Left lobe of liver (tissue), 2 donors: Measurements from ENCODE around the gene EPHA4. TPM values are rescaled to one million over a fixed set of nuclear protein-coding genes. Genes with fewer than 3 reads are reported as not detected.

Experiments
- ATAC-seq: fragments of 200-7000 bp; cut with Tn5 transposase; one replicate; pipeline ENCODE4 v1.9.1; 2020; ENCODE audit warnings: mild to moderate bottlenecking, moderate library complexity
- DNase-seq: peaks from one replicate; pipeline ENCODE4 v3.0.0-alpha.2; 2020; ENCODE audit warnings: low spot score
- total RNA-seq: library from RNA; stranded (reverse); gene quantifications from one replicate; pipeline ENCODE4 v1.2.1, GENCODE V29; 2021
- donor health status: DM: no; HTN: no; CAD: no; lungs with moderate emphysema.
- donor health status: DM: no; HTN: yes; CAD: no.

Gene EPHA4
- total RNA-seq, 1 donor from 2014 or later, result 1.7 TPM

GRCh38 chr2:221506469-221506868, 65.6 kb downstream of the EPHA4 start:
- ATAC-seq (no peak), DNase-seq (no peak)

DNA sequence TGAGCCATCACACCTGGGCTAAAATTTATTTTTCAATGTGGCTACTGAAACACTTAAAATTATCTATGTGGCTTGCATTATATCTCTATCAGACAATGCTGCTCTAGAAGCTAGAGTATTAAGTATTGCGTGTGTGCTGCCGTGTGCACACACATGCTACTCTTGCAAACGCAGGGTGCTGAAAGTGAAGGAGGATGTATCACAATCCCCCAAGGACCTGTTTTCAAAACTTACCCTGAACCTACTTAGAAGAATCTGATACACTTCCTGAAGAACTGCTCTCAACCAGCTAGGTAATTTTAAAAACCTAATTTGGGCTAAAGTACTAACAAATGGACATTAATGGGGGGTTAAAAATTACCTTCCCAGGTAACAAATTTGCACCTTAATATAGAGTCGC, 66.5 kb downstream of the EPHA4 start:
- ATAC-seq, result no peak
- DNase-seq, result no peak

DNA sequence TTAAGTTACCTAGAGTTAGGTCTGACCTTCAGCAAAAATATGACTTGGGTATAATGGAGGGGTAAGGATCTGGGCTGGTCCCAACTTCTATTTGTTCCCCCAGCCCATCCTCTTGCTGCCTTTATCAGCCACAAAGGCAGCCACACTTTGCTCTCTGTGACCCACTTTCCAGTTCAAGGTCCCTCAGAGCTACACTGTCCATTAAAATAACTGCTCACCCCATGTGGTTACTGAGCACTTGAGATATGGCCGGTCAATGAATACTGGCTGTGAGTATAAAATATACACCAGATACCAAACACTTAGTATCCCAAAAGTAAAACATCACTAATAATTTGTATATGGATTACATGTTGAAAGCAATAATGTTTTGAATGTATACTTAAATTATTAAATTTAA, 67.2 kb downstream of the EPHA4 start:
- ATAC-seq (no peak), DNase-seq (no peak)

- no peak for ATAC-seq
These were observed 68.1 kb downstream of the EPHA4 start for GRCh38 chr2:221503965-221504364.

GRCh38 chr2:221502270-221503010, 69.7 kb downstream of the EPHA4 start:
- ATAC-seq (no peak), DNase-seq (no peak)

More at GRCh38 chr2:221503965-221504364, 68.1 kb downstream of the EPHA4 start:
- DNase-seq, result no peak

DNA sequence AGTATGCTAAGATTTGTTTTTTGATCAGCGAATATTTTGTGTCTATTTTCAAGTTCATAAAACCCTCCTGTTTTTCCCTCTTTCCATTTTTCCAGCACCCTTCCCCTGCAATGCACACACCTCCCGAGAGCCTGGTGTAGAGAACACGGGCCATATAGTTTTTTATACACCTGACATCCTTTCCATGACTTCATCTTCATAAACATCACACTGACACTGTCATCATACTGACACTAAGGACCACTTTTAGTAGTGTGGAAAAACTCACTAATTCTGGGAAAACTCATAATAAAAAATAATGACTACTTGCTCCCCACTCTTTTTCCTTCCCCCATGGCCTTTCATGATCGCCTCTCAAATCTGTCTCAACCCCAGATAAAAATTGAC, 70.2 kb downstream of the EPHA4 start:
- DNase-seq, result no peak
- no peak for ATAC-seq

GRCh38 chr2:221501210-221501882, 70.8 kb downstream of the EPHA4 start:
- DNase-seq (no peak), ATAC-seq (no peak)

DNA sequence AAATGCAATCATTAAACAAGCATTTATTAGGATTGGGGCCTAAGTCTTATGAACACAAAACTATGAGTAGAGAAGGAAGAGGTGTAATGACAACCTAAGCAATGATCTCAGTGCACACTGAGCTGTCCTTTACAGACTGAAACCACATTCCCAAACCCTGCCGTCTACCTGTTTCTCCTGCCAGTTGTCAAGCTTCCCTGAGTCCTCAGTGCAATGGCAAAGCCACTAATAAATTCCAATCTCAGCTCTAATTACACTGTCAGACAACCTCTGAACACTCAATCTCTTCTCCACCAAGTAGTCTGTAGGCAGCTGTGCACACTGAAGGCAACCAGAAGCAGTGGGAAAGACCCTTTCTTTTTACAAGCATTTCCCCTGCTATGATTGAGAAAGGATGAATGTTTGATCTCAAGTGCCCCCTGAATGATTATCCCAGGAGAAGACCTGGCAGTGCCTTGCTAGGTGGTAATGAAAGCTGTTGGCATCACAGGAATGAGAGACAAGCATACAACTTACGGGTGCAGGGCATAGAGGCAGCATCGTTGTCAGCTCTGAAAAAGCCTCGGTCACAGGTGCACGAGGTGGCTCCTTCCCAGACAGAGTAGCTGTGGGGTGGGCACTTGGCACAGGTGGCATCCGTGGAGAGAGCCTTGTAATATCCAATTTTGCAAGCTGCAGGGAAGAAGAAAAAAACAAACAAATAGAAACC, 71.4 kb downstream of the EPHA4 start:
- DNase-seq (no peak), ATAC-seq (no peak)

DNA sequence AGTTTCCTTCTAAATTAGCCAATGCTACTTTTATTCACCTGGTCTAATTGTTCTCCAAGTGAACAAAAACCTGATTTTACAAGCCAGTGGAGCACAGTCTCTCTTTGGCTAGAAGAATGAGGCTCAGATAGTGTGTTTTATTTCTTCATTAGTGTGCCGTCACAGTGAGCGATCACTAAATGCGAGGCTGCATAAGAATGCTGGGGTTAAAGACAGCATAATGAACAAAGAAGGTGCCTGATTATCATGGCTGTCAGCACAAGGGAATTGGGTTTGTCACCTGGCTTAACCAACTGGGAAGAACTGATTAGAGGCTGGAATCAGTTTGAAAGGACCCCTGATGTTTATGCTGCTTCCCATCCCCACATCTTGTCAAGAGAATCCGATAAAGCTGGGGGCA, 76.4 kb downstream of the EPHA4 start:
- ATAC-seq (no peak), DNase-seq (no peak)

- no peak for ATAC-seq
- no peak for DNase-seq
These were observed 77.5 kb downstream of the EPHA4 start for GRCh38 chr2:221494556-221494955.

GRCh38 chr2:221493391-221493790, 78.7 kb downstream of the EPHA4 start:
- no peak for DNase-seq
- no peak for ATAC-seq

DNA sequence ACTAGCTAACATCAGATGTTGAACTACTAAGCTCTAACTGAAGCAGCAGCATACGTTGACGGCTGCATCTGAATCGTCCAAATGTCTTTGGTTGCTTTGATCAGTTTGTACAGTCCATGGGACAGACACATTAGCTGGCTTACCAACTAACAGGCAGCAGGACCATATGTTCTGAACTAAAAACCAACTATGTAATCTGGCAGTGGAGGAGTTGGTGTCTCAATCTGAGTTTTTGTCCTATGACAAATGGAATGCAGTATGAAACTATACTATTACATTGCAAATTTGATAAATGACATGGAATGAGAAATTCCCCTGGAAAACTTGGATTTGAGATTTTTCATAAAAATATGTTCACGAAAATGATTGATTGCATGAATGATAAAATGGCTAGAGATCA, 79.5 kb downstream of the EPHA4 start:
- DNase-seq, result no peak
- no peak for ATAC-seq

GRCh38 chr2:221490506-221491060, 81.5 kb downstream of the EPHA4 start:
- ATAC-seq (no peak), DNase-seq (no peak)

DNA sequence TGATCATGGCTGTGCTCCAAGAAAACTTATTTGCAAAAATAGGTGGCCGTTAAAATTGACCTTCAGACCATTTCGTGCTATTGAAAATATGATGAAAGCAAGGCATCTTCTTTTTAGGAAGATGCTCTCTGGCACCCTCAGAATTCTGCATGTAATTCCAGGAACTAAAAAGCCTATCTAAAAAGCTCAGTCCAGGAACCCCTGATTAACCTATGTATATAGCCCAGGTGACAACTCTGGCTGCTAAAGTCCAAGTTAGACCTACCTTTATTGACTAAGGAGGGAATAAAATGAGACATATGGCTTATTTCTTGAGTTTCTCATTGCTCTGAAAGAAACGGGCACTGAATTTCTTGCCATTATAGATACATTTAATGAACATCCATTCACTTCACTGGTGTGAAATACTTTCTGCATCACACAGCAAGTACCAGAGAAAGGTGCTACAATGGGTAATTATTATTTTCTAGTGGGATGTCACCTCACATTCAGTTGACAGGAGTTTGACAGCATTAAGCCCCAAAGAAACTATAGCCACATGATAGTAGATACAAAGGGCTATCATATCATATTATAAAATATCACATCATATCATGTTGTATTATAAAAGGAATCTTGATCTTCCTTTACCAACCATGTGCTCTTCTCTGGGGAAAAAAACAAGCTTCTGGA, 83.8 kb downstream of the EPHA4 start:
- DNase-seq (no peak), ATAC-seq (no peak)

- DNase-seq (no peak), ATAC-seq (no peak)
These were observed 86.0 kb downstream of the EPHA4 start for GRCh38 chr2:221486106-221486505.

GRCh38 chr2:221485503-221485870, 86.6 kb downstream of the EPHA4 start:
- no peak for ATAC-seq
- no peak for DNase-seq

GRCh38 chr2:221484761-221485502, 87.2 kb downstream of the EPHA4 start:
- ATAC-seq, result no peak
- DNase-seq, result no peak

- no peak for ATAC-seq
- DNase-seq, result no peak
These were observed 89.2 kb downstream of the EPHA4 start for GRCh38 chr2:221482666-221483455.

GRCh38 chr2:221480821-221481220, 91.3 kb downstream of the EPHA4 start:
- ATAC-seq (no peak), DNase-seq (no peak)

DNA sequence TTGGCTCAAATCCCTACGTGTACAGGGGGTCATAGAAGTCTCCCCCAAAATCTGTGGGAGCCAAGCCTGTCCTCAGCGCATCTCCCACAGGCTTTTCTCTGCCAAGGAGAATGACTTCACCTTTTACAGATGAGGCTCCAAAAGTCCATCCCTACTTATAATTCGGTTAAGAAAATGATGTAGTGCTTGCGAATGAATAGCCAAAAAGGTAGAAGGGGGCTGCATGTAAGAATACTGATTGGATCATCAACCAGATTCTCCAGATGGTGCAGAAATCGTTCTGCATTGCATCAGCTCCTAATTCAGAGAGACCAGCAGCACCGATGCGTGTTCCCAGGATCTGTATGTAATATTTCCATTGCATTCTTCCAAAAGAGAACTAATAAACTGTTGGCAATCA, 91.9 kb downstream of the EPHA4 start:
- ATAC-seq (no peak), DNase-seq (no peak)
